Activated B cell treated with CpG ODN at 0.5 μM for 24 hours (primary cell): Measurements from ENCODE around the gene PNPLA5. TPM values are rescaled to one million over a fixed set of nuclear protein-coding genes. Genes with fewer than 3 reads are reported as not detected.

Source experiments
- ATAC-seq: fragments of 200-7000 bp; cut with Tn5 transposase; one replicate; pipeline ENCODE4 v1.10.0; 2021; ENCODE audit warnings: low read depth, mild to moderate bottlenecking, moderate library complexity
- CTCF ChIA-PET: fragments of 350-600 bp; sonication (Branson Sonifier 250); formaldehyde crosslinking; loops from one replicate; lab custom pipeline; 2021; ENCODE audit warnings: antibody characterized with exemption; lab: Charles Lee
- POLR2A ChIA-PET: fragments of 350-600 bp; sonication (Branson Sonifier 250); formaldehyde crosslinking; loops from one replicate; lab custom pipeline; 2021; ENCODE audit warnings: antibody characterized with exemption; lab: Charles Lee
- DNase-seq: peaks from one replicate; pipeline ENCODE4 v3.0.0; 2022
- H3K27ac Mint-ChIP-seq: one replicate; pipeline ENCODE4 v1.8.0; 2020; ENCODE audit warnings: mixed read lengths
- H3K27me3 Mint-ChIP-seq: one replicate; pipeline ENCODE4 v1.8.0; 2021; ENCODE audit warnings: mixed read lengths
- H3K36me3 Mint-ChIP-seq: one replicate; pipeline ENCODE4 v1.8.0; 2021; ENCODE audit warnings: low read depth, mixed read lengths
- H3K4me1 Mint-ChIP-seq: one replicate; pipeline ENCODE4 v1.8.0; 2021; ENCODE audit warnings: mixed read lengths
- H3K4me3 Mint-ChIP-seq: one replicate; pipeline ENCODE4 v1.8.0; 2020; ENCODE audit warnings: mild to moderate bottlenecking, mixed read lengths
- H3K9me3 Mint-ChIP-seq: one replicate; pipeline ENCODE4 v1.8.0; 2020; ENCODE audit warnings: mixed read lengths
- intact Hi-C: fragments of 100-400 bp; cut with micrococcal nuclease; formaldehyde crosslinking; loops from one replicate; pipeline ENCODE4 v1.15.1; 2024
- total RNA-seq: library from RNA; stranded (reverse); gene quantifications from 2 replicates; pipeline ENCODE4 v1.2.3, GENCODE V29; 2022
- TF ChIP-seq, protein P1 (sequence below): fragments of 200-600 bp; IDR thresholded peaks from one replicate; pipeline ENCODE4 v1.8.0; 2022; ENCODE audit warnings: antibody characterized with exemption, mild to moderate bottlenecking

Gene PNPLA5
- total RNA-seq, 1 donor from 2014 or later: not detected

DNA sequence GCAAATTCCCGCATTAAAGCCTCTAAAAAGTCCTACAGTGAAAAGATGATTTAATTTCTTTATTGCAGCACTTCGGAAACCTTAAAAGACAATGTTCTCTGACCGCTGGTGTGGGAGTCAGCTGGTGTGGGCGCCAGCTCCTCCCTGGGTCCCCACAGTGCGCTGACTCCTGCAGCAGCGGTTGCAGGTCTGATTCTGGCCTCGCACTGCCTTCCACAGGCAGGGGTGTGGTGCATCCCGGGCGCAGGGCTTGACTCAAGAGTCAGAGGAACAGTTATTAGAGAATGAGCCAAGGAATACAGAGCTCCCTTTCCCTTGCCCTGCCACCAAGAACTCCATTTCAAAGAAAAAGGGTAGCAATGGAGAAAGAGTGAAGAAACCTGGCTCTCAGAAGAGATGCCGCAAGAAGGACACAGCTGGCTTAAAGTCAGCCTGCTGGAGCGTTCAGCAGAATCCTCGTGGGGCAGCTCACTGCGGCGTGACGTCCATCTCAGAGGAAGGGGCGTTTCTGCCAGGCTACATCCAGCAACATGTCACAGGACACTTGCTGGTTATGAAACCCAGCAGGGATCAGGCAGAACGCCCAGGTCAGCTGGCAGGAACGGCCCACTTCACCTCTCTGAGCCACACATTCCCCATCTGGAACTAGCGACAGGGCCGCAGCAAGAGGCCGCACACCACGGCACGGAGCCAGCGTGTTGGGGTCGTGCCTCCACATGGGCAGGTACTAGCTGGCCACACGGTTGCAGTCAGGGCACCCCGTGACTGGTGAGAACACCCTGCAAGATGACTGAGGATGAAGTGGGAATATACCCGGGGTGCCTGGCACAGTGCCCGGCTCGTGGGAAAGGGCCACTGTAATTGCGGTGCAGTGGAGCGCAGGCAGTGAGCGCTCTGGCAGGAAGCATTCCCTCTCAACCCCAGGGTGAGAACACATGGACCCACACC, 61.6 kb downstream of the PNPLA5 start:
- Mint-ChIP-seq H3K27me3 (peaks cover under 1% of the 10 kb centered on the region), H3K9me3 (no peaks in the 10 kb centered on the region), H3K4me3 (no peak overlapping the region), H3K4me1 (no peaks in the 10 kb centered on the region), H3K36me3 (no peaks in the 10 kb centered on the region), H3K27ac (no peak overlapping the region)
- TF ChIP-seq, protein P1, sequence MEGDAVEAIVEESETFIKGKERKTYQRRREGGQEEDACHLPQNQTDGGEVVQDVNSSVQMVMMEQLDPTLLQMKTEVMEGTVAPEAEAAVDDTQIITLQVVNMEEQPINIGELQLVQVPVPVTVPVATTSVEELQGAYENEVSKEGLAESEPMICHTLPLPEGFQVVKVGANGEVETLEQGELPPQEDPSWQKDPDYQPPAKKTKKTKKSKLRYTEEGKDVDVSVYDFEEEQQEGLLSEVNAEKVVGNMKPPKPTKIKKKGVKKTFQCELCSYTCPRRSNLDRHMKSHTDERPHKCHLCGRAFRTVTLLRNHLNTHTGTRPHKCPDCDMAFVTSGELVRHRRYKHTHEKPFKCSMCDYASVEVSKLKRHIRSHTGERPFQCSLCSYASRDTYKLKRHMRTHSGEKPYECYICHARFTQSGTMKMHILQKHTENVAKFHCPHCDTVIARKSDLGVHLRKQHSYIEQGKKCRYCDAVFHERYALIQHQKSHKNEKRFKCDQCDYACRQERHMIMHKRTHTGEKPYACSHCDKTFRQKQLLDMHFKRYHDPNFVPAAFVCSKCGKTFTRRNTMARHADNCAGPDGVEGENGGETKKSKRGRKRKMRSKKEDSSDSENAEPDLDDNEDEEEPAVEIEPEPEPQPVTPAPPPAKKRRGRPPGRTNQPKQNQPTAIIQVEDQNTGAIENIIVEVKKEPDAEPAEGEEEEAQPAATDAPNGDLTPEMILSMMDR: no peak
- POLR2A ChIA-PET: no interaction called here
- ATAC-seq: no peak
- intact Hi-C loops: no loop called here
- no peak for DNase-seq
- CTCF ChIA-PET: no interaction called here

Other genes starting within 250 kb of the PNPLA5 start
- 0.46 TPM in 1 of 2 replicates, not detected in the other for gene EFCAB6, start 79.7 kb downstream of the PNPLA5 start, total RNA-seq
- not detected in 2 replicates for gene SULT4A1, start 29.5 kb downstream of the PNPLA5 start, total RNA-seq
- gene PNPLA3, start 31.8 kb upstream of the PNPLA5 start, total RNA-seq: 0.33 TPM in 1 of 2 replicates, not detected in the other
- 49.6 and 51.2 TPM in 2 replicates for gene SAMM50, start 63.4 kb upstream of the PNPLA5 start, total RNA-seq
- gene PARVB, start 132.3 kb upstream of the PNPLA5 start, total RNA-seq: 53.5 and 53.6 TPM in 2 replicates